Measurements from ENCODE around the gene NGEF. TPM values are rescaled to one million over a fixed set of nuclear protein-coding genes. Genes with fewer than 3 reads are reported as not detected.

Gene NGEF
- total RNA-seq, 2 experiments from 2014 or later = not detected

DNA sequence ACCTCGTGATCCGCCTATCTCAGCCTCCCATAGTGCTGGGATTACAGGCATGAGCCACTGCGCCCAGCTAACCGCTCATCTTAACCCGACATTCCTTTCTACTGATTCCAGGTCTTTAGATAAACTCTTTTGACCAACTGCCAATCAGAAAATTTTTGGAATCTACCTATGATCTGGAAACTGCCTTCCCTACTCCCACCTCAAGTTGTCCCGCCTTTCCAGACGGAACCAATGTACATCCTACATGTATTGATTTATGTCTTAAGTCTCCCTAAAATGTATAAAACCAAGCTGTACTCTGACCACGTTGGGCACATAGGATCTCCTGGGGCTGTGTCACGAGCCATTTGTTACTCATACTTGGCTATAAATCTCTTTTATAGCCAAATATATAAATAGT, 16.3 kb upstream of the NGEF start:
- TF ChIP-seq, protein P1, sequence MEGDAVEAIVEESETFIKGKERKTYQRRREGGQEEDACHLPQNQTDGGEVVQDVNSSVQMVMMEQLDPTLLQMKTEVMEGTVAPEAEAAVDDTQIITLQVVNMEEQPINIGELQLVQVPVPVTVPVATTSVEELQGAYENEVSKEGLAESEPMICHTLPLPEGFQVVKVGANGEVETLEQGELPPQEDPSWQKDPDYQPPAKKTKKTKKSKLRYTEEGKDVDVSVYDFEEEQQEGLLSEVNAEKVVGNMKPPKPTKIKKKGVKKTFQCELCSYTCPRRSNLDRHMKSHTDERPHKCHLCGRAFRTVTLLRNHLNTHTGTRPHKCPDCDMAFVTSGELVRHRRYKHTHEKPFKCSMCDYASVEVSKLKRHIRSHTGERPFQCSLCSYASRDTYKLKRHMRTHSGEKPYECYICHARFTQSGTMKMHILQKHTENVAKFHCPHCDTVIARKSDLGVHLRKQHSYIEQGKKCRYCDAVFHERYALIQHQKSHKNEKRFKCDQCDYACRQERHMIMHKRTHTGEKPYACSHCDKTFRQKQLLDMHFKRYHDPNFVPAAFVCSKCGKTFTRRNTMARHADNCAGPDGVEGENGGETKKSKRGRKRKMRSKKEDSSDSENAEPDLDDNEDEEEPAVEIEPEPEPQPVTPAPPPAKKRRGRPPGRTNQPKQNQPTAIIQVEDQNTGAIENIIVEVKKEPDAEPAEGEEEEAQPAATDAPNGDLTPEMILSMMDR (IDR thresholded peaks at IDR 0.05) = no peak
- Histone ChIP-seq H3K36me3 (ENCODE audit: insufficient read depth, low read length) (no peaks in the 10 kb centered on the region), H3K27ac (ENCODE audit: low read depth in 1 of 2, low read length in 2 of 2) (no peak overlapping the region), H3K4me3 (ENCODE audit: low read length) (no peak overlapping the region), H3K4me1 (ENCODE audit: insufficient read depth, low read length) (no peaks in the 10 kb centered on the region), H3K9me3 (ENCODE audit: control insufficient read depth in 1 of 2, insufficient read depth in 1 of 2, low read length in 2 of 2) (peaks cover 0 to 3% of the 10 kb centered on the region in 2 experiments), H3K27me3 (ENCODE audit: control insufficient read depth in 1 of 2, insufficient read depth in 2 of 2, low read length in 2 of 2) (no peaks in the 10 kb centered on the region)
- no peak overlapping the region for H3K27ac Mint-ChIP-seq
- intact Hi-C loops (cut with DNase I, micrococcal nuclease) = no loop called here
- H3K4me3 Mint-ChIP-seq = no peak overlapping the region
- ChIA-PET POLR2A (no interaction called here), CTCF (no interaction called here)
- H3K27me3 Mint-ChIP-seq = no peaks in the 10 kb centered on the region
- no peaks in the 10 kb centered on the region for H3K4me1 Mint-ChIP-seq (ENCODE audit: low read depth)
- no peaks in the 10 kb centered on the region for H3K36me3 Mint-ChIP-seq (ENCODE audit: low read depth)
- ATAC-seq (ENCODE audit: poor library complexity) (no peak), DNase-seq (no peak)
- no peaks in the 10 kb centered on the region for H3K9me3 Mint-ChIP-seq

DNA sequence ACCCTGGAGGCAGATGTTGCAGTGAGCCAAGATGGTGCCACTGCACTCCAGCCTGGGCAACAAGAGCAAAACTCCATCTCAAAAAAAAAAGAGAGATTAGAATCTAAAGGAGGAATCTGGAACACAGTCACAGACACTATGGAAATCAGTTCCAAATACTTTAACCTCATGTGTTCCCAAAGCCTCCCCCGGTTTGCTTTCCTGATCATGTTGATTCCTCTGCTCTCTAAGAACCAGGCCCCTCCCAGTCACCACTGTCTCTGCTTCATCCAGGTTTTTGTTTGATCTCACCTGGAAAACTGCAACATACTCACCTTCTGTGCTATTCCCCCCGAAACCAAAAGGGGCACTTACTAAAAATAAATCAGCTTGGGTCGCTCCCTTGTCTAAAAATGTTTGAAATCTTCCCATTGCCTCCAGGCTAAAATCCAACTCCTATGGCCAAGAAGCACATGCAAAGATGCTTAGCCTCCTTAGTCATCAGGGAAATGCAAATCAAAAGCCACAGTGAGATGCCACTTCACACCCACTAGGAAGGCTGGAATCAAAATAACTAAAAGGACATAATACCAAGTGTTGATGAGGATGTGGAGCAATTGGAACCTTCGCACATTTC, 13.2 kb upstream of the NGEF start:
- Mint-ChIP-seq H3K4me3 (no peak overlapping the region), H3K36me3 (ENCODE audit: low read depth) (no peaks in the 10 kb centered on the region), H3K4me1 (ENCODE audit: low read depth) (no peaks in the 10 kb centered on the region), H3K27ac (no peak overlapping the region), H3K9me3 (no peaks in the 10 kb centered on the region), H3K27me3 (no peaks in the 10 kb centered on the region)
- Histone ChIP-seq H3K4me1 (ENCODE audit: insufficient read depth, low read length) (no peaks in the 10 kb centered on the region), H3K27me3 (ENCODE audit: control insufficient read depth in 1 of 2, insufficient read depth in 2 of 2, low read length in 2 of 2) (no peaks in the 10 kb centered on the region), H3K27ac (ENCODE audit: low read depth in 1 of 2, low read length in 2 of 2) (no peak overlapping the region), H3K9me3 (ENCODE audit: control insufficient read depth in 1 of 2, insufficient read depth in 1 of 2, low read length in 2 of 2) (peaks cover 0 to under 1% of the 10 kb centered on the region in 2 experiments), H3K4me3 (ENCODE audit: low read length) (no peak overlapping the region), H3K36me3 (ENCODE audit: insufficient read depth, low read length) (no peaks in the 10 kb centered on the region)
- intact Hi-C loops (cut with DNase I, micrococcal nuclease) = no loop called here
- ATAC-seq (ENCODE audit: poor library complexity) = no peak
- ChIA-PET POLR2A (no interaction called here), CTCF (no interaction called here)
- TF ChIP-seq, protein P1 (IDR thresholded peaks at IDR 0.05) = no peak
- no peak for DNase-seq

GRCh38 chr2:233025706-233026105, 12.7 kb upstream of the NGEF start:
- Histone ChIP-seq H3K27me3 (ENCODE audit: control insufficient read depth in 1 of 2, insufficient read depth in 2 of 2, low read length in 2 of 2) (no peaks in the 10 kb centered on the region), H3K36me3 (ENCODE audit: insufficient read depth, low read length) (no peaks in the 10 kb centered on the region), H3K27ac (ENCODE audit: low read depth in 1 of 2, low read length in 2 of 2) (no peak overlapping the region), H3K4me1 (ENCODE audit: insufficient read depth, low read length) (no peaks in the 10 kb centered on the region), H3K4me3 (ENCODE audit: low read length) (no peak overlapping the region), H3K9me3 (ENCODE audit: control insufficient read depth in 1 of 2, insufficient read depth in 1 of 2, low read length in 2 of 2) (no peaks in the 10 kb centered on the region)
- H3K27me3 Mint-ChIP-seq = no peaks in the 10 kb centered on the region
- H3K4me1 Mint-ChIP-seq (ENCODE audit: low read depth) = no peaks in the 10 kb centered on the region
- no peak overlapping the region for H3K4me3 Mint-ChIP-seq
- DNase-seq (no peak), ATAC-seq (ENCODE audit: poor library complexity) (no peak)
- intact Hi-C loops (cut with DNase I, micrococcal nuclease) = no loop called here
- TF ChIP-seq, protein P1 (IDR thresholded peaks at IDR 0.05) = no peak
- no peaks in the 10 kb centered on the region for H3K36me3 Mint-ChIP-seq (ENCODE audit: low read depth)
- CTCF ChIA-PET = no interaction called here
- H3K27ac Mint-ChIP-seq = no peak overlapping the region
- H3K9me3 Mint-ChIP-seq = no peaks in the 10 kb centered on the region
- POLR2A ChIA-PET = no interaction called here

All from CD4-positive, alpha-beta T cell (primary cell).